Measurements from ENCODE around the gene ZNF425.
"Not testable (repeated sequence)": the region's sequence is repeated elsewhere in the genome, so short reads cannot be mapped to it uniquely, and the experiment has no call there.

The ZNF425 gene

GRCh38 chr7:149071641-149072437 is 54.3 kb downstream of the ZNF425 start:
- no peak for DNase-seq

GRCh38 chr7:149071182-149071635 is 54.9 kb downstream of the ZNF425 start:
- no peak for DNase-seq

- no peak for DNase-seq
These were observed 55.6 kb downstream of the ZNF425 start for GRCh38 chr7:149070372-149071125.

GRCh38 chr7:149067869-149068268 is 58.3 kb downstream of the ZNF425 start:
- DNase-seq, result peak; percentile 6

- DNase-seq, result no peak
These were observed 62.6 kb downstream of the ZNF425 start for GRCh38 chr7:149063476-149063875.

- DNase-seq, result not testable (repeated sequence)
These were observed 63.8 kb downstream of the ZNF425 start for GRCh38 chr7:149062217-149062899.

GRCh38 chr7:149060156-149060555 is 66.0 kb downstream of the ZNF425 start:
- no peak for DNase-seq

GRCh38 chr7:149053885-149054284 is 72.2 kb downstream of the ZNF425 start:
- no peak for DNase-seq

GRCh38 chr7:149053384-149053783 is 72.7 kb downstream of the ZNF425 start:
- DNase-seq, result no peak
